IMR-90 (cell line): Measurements from ENCODE around the gene CHN1. TPM values are rescaled to one million over a fixed set of nuclear protein-coding genes. Genes with fewer than 3 reads are reported as not detected.

Experiments used
- ATAC-seq: fragments of 200-7000 bp; cut with Tn5 transposase; 2 replicates; pipeline ENCODE4 v1.9.1; 2020; ENCODE audit warnings: low read depth, mild to moderate bottlenecking, moderate library complexity
- BruUV-seq: library from RNA; stranded (reverse); fragments of 400-500 nt; replicated peaks from 2 replicates; lab custom pipeline; 2021; lab: Mats Ljungman, UMichigan
- CTCF ChIA-PET: fragments of 300-600 bp; formaldehyde crosslinking; extraction: SDS; loops from one replicate; lab custom pipeline; 2021; ENCODE audit warnings: antibody characterized with exemption; lab: Yijun Ruan, JAX
- POLR2A ChIA-PET: fragments of 300-600 bp; sonication (Branson Sonifier 250); formaldehyde crosslinking; loops from one replicate; lab custom pipeline; 2022; ENCODE audit warnings: antibody characterized with exemption; ENCODE audit not compliant: unreplicated experiment; lab: Charles Lee
- DNase-seq: peaks from one replicate; pipeline ENCODE4 v3.0.0; 2013
- H2AFZ ChIP-seq: replicated peaks from 2 replicates; pipeline ENCODE3; 2013; ENCODE audit warnings: low read length, mild to moderate bottlenecking; ENCODE audit not compliant: poor library complexity
- H2AK5ac ChIP-seq: 2 replicates; pipeline ENCODE4 v1.6.1; 2013; ENCODE audit warnings: low read depth, low read length, inconsistent platforms
- H2AK9ac ChIP-seq: replicated peaks from 2 replicates; pipeline ENCODE3; 2013; ENCODE audit warnings: mild to moderate bottlenecking, low read depth, low read length, moderate library complexity; ENCODE audit not compliant: poor library complexity
- H2BK120ac ChIP-seq: 2 replicates; pipeline ENCODE4 v1.6.1; 2013; ENCODE audit warnings: low read depth, low read length, inconsistent platforms
- H2BK15ac ChIP-seq: 3 replicates; pipeline ENCODE4 v1.6.1; 2013; ENCODE audit warnings: low read depth, low read length, inconsistent platforms
- H2BK20ac ChIP-seq: 2 replicates; pipeline ENCODE4 v1.6.1; 2013; ENCODE audit warnings: low read depth, mild to moderate bottlenecking, inconsistent platforms, low read length, moderate library complexity
- H2BK5ac ChIP-seq: 2 replicates; pipeline ENCODE4 v1.6.1; 2013; ENCODE audit warnings: mild to moderate bottlenecking, low read depth, low read length, inconsistent platforms; ENCODE audit not compliant: poor library complexity, severe bottlenecking
- H3K14ac ChIP-seq: replicated peaks from 2 replicates; pipeline ENCODE4 v1.6.1; 2013; ENCODE audit warnings: low read depth, low read length, inconsistent platforms
- H3K18ac ChIP-seq: 2 replicates; pipeline ENCODE4 v1.6.1; 2013; ENCODE audit warnings: low read depth, low read length, control low read depth
- H3K23ac ChIP-seq: 2 replicates; pipeline ENCODE4 v1.6.1; 2013; ENCODE audit warnings: low read depth, low read length, inconsistent platforms
- H3K27ac ChIP-seq: 2 replicates; pipeline ENCODE4 v1.5.1; 2013; ENCODE audit warnings: mild to moderate bottlenecking, control low read depth, low read length; ENCODE audit not compliant: insufficient read depth
- H3K27me3 ChIP-seq: 2 replicates; pipeline ENCODE4 v1.6.1; 2013; ENCODE audit warnings: low read length; ENCODE audit not compliant: control insufficient read depth, insufficient read depth
- H3K36me3 ChIP-seq: 2 replicates; pipeline ENCODE4 v1.6.1; 2013; ENCODE audit warnings: low read length, mixed read lengths; ENCODE audit not compliant: control insufficient read depth, insufficient read depth
- H3K4ac ChIP-seq: 2 replicates; pipeline ENCODE4 v1.6.1; 2013; ENCODE audit warnings: low read depth, low read length, inconsistent platforms
- H3K4me1 ChIP-seq: 2 replicates; pipeline ENCODE4 v1.6.1; 2013; ENCODE audit warnings: low read length, mixed read lengths; ENCODE audit not compliant: control insufficient read depth, insufficient read depth
- H3K4me2 ChIP-seq: 2 replicates; pipeline ENCODE4 v1.6.1; 2013; ENCODE audit warnings: low read depth, mild to moderate bottlenecking, control low read depth, low read length, moderate library complexity
- H3K4me3 ChIP-seq: 2 replicates; pipeline ENCODE4 v1.5.1; 2013; ENCODE audit warnings: low read depth, mild to moderate bottlenecking, control low read depth, low read length, moderate library complexity; ENCODE audit not compliant: insufficient read depth
- H3K56ac ChIP-seq: 2 replicates; pipeline ENCODE4 v1.6.1; 2013; ENCODE audit warnings: low read length, inconsistent platforms; ENCODE audit not compliant: insufficient read depth; ENCODE audit errors: extremely low read depth
- H3K79me1 ChIP-seq, 2 experiments: 2 replicates each; pipeline ENCODE4 v1.6.1; 2013; ENCODE audit warnings: low read length in 2 of 2, inconsistent platforms in 1 of 2, low read depth in 1 of 2
- H3K9ac ChIP-seq: 2 replicates; pipeline ENCODE4 v1.6.1; 2013; ENCODE audit warnings: low read depth, low read length, control low read depth
- H3K9me1 ChIP-seq: 2 replicates; pipeline ENCODE4 v1.6.1; 2013; ENCODE audit warnings: low read length, inconsistent platforms; ENCODE audit not compliant: insufficient read depth
- H3K9me3 ChIP-seq: 2 replicates; pipeline ENCODE4 v1.6.1; 2013; ENCODE audit warnings: low read length; ENCODE audit not compliant: control insufficient read depth, insufficient read depth
- H4K20me1 ChIP-seq: 2 replicates; pipeline ENCODE4 v1.6.1; 2013; ENCODE audit warnings: low read length, inconsistent platforms; ENCODE audit not compliant: insufficient read depth
- H4K5ac ChIP-seq: 2 replicates; pipeline ENCODE4 v1.6.1; 2013; ENCODE audit warnings: mild to moderate bottlenecking, low read depth, low read length, control low read depth
- H4K8ac ChIP-seq, 2 experiments: 2 replicates each; pipeline ENCODE4 v1.6.1; 2013; ENCODE audit warnings: low read depth in 2 of 2, low read length in 2 of 2, control low read depth in 1 of 2, inconsistent platforms in 1 of 2
- H4K91ac ChIP-seq: 2 replicates; pipeline ENCODE4 v1.6.1; 2013; ENCODE audit warnings: low read depth, low read length, inconsistent platforms; ENCODE audit not compliant: insufficient read depth
- BHLHE40 ChIP-seq: fragments of 150-350 bp; IDR thresholded peaks from 2 replicates; pipeline ENCODE4 v1.6.1; 2016; ENCODE audit warnings: mild to moderate bottlenecking, low read depth, low read length
- CEBPB ChIP-seq: IDR thresholded peaks from 2 replicates; pipeline ENCODE4 v1.6.1; 2012; ENCODE audit warnings: low read depth, low read length, improper control_type of control experiment
- CHD1 ChIP-seq: IDR thresholded peaks from 2 replicates; pipeline ENCODE4 v1.6.1; 2012; ENCODE audit warnings: low read depth, low read length, improper control_type of control experiment
- FOS ChIP-seq: fragments of 150-350 bp; IDR thresholded peaks from 2 replicates; pipeline ENCODE4 v1.6.1; 2016; ENCODE audit warnings: low read depth, low read length
- MAFK ChIP-seq: IDR thresholded peaks from 2 replicates; pipeline ENCODE4 v1.6.1; 2012; ENCODE audit warnings: low read depth, low read length, improper control_type of control experiment
- RCOR1 ChIP-seq: IDR thresholded peaks from 2 replicates; pipeline ENCODE4 v1.6.1; 2012; ENCODE audit warnings: mild to moderate bottlenecking, low read length, improper control_type of control experiment; ENCODE audit not compliant: insufficient replicate concordance
- SMC3 ChIP-seq: fragments of 150-350 bp; IDR thresholded peaks from 2 replicates; pipeline ENCODE4 v1.6.1; 2016; ENCODE audit warnings: low read depth, mild to moderate bottlenecking, antibody characterized with exemption, low read length, moderate library complexity
- dilution Hi-C: fragments of 300-500 bp; cut with HindIII; formaldehyde crosslinking; loops from one replicate; pipeline ENCODE4 v1.14.3; 2018; ENCODE audit warnings: low sequenced_read_pairs; ENCODE audit not compliant: unreplicated experiment
- in situ Hi-C: fragments of 300-500 bp; cut with MboI; formaldehyde crosslinking; loops from 3 replicates; pipeline ENCODE4 v1.14.3; 2019; ENCODE audit warnings: low sequenced_read_pairs, inconsistent platforms, mixed read lengths
- intact Hi-C: fragments of 100-400 bp; cut with micrococcal nuclease; formaldehyde crosslinking; loops from 2 replicates; pipeline ENCODE4 v1.10.0; 2022
- polyA plus RNA-seq, 3 experiments: library from polyadenylated mRNA; depleted of rRNA; stranded (reverse); fragments of >200 nt; gene quantifications; 2 replicates each; pipeline ENCODE4 v1.2.3, GENCODE V29; 2012; ENCODE audit warnings: low replicate concordance in 1 of 3
- total RNA-seq: library from RNA; depleted of rRNA; stranded (reverse); fragments of >200 nt; gene quantifications from 2 replicates; pipeline ENCODE4 v1.2.3, GENCODE V29; 2012

Gene CHN1
- total and polyA plus RNA-seq, 2 of the 4 experiments (the other 2 are of a cell fraction), result 58.4 to 66.9 TPM

DNA sequence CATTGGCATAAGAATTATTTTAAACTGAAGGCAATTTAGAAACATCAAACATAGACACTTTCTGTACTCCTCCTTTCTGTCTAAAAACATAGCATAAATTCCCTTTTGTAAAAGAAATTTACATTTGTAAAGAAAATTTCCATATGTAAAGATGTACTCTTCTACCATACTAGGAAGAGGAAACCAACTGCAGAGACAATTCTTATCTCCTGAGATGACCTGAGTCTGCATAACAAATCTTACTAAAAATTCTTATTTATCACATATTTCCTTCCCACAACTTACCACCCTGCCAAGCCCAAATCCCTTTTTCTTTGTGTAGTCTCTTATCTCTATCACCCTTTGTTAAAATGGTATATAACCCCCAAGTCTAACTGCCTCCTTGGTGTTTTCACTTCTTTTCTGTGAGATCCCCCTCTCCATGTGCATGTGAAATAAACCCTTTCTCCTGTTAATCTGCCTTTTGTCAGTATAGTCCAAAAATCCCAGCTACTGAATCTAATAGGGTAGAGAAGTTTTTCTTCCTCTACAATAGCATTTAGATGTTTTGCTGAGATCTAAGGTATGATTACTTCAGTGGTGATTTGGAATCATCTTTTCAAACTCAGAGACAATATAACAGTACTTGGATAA is 81.0 kb downstream of the CHN1 start:
- in situ Hi-C loops (no loop called here), intact Hi-C loops (no loop called here), dilution Hi-C loops (no loop called here)
- Histone ChIP-seq H3K23ac (no peak overlapping the region), H3K9me1 (no peaks in the 10 kb centered on the region), H4K5ac (no peak overlapping the region), H2AFZ (no peak overlapping the region), H2AK5ac (no peak overlapping the region), H3K9me3 (no peaks in the 10 kb centered on the region), H3K27ac (no peak overlapping the region), H3K14ac (no peak overlapping the region), H2BK120ac (no peak overlapping the region), H3K18ac (peak overlapping the region; percentile 23; the same call in 1 of the 2 replicates), H2BK20ac (no peak overlapping the region), H3K4me3 (no peak overlapping the region), H3K4me1 (peaks cover 2% of the 10 kb centered on the region; the same call in 1 of the 2 replicates), H3K36me3 (no peaks in the 10 kb centered on the region), H3K4me2 (no peak overlapping the region), H3K27me3 (no peaks in the 10 kb centered on the region), H2BK5ac (no peak overlapping the region), H3K56ac (no peak overlapping the region), H3K79me1 (no peaks in the 10 kb centered on the region), H4K8ac (no peak overlapping the region), H2BK15ac (no peak overlapping the region), H3K4ac (no peak overlapping the region), H2AK9ac (no peak overlapping the region), H3K9ac (no peak overlapping the region), H4K91ac (no peak overlapping the region), H4K20me1 (no peaks in the 10 kb centered on the region)
- POLR2A ChIA-PET, result no interaction called here
- CTCF ChIA-PET, result no interaction called here
- DNase-seq, result no peak
- BruUV-seq, result no TSS peak
- TF ChIP-seq RCOR1 (no peak), BHLHE40 (no peak), MAFK (no peak), CEBPB (no peak), SMC3 (no peak), FOS (no peak), CHD1 (no peak)
- ATAC-seq, result no peak
